ENCODE measurements around the gene GRIFIN.

Gene GRIFIN

DNA sequence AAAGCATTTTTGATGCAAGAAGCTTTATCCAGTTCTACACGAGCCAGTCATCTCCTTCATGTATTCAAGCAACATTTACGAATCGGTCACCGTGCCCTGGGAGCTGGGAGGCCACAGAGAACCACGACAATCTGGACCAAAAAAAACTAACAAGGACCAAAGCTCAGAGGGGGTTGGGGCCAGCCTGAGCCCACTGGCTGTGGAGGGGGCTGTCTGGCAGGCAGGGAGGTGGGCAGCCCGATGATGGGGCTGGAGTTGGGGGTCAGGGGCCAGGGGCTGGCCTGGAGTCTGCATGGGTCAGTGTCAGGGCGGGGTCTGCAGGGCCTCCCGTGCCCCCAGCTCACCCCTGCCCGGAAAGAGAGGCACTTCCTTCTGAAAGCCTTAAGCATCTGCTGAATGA, 12.5 kb upstream of the GRIFIN start:
- Histone ChIP-seq H3K4me1 (ENCODE audit: low read depth, poor library complexity, severe bottlenecking) (no peaks in the 10 kb centered on the region), H3K27me3 (ENCODE audit: insufficient read depth, low read depth) (peaks cover 48% of the 10 kb centered on the region), H4K20me1 (ENCODE audit: insufficient read depth) (no peaks in the 10 kb centered on the region), H3K4me3 (IDR thresholded peaks at IDR 0.05; ENCODE audit: insufficient read depth, low read depth, low read length) (no peak overlapping the region), H3K36me3 (ENCODE audit: insufficient read depth) (no peaks in the 10 kb centered on the region), H3K27ac (no peak overlapping the region), H3K9ac (no peak overlapping the region), H3K4me2 (no peak overlapping the region), H2AFZ (ENCODE audit: low read depth) (no peak overlapping the region), H3K79me2 (ENCODE audit: insufficient read depth, low read depth) (no peaks in the 10 kb centered on the region)
- TF ChIP-seq, protein P1, sequence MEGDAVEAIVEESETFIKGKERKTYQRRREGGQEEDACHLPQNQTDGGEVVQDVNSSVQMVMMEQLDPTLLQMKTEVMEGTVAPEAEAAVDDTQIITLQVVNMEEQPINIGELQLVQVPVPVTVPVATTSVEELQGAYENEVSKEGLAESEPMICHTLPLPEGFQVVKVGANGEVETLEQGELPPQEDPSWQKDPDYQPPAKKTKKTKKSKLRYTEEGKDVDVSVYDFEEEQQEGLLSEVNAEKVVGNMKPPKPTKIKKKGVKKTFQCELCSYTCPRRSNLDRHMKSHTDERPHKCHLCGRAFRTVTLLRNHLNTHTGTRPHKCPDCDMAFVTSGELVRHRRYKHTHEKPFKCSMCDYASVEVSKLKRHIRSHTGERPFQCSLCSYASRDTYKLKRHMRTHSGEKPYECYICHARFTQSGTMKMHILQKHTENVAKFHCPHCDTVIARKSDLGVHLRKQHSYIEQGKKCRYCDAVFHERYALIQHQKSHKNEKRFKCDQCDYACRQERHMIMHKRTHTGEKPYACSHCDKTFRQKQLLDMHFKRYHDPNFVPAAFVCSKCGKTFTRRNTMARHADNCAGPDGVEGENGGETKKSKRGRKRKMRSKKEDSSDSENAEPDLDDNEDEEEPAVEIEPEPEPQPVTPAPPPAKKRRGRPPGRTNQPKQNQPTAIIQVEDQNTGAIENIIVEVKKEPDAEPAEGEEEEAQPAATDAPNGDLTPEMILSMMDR (conservative IDR thresholded peaks at IDR 0.05; ENCODE audit: low read depth, low read length), result no peak

- TF ChIP-seq, protein P1 (conservative IDR thresholded peaks at IDR 0.05; ENCODE audit: low read depth, low read length), result no peak
- Histone ChIP-seq H3K27me3 (ENCODE audit: insufficient read depth, low read depth) (peaks cover 45% of the 10 kb centered on the region), H3K79me2 (ENCODE audit: insufficient read depth, low read depth) (no peaks in the 10 kb centered on the region), H2AFZ (ENCODE audit: low read depth) (no peak overlapping the region), H3K4me1 (ENCODE audit: low read depth, poor library complexity, severe bottlenecking) (no peaks in the 10 kb centered on the region), H3K36me3 (ENCODE audit: insufficient read depth) (no peaks in the 10 kb centered on the region), H3K9ac (no peak overlapping the region), H3K4me2 (no peak overlapping the region), H4K20me1 (ENCODE audit: insufficient read depth) (no peaks in the 10 kb centered on the region), H3K4me3 (IDR thresholded peaks at IDR 0.05; ENCODE audit: insufficient read depth, low read depth, low read length) (no peak overlapping the region), H3K27ac (no peak overlapping the region)
These were observed 12.1 kb upstream of the GRIFIN start for GRCh38 chr7:2488272-2488645.

DNA sequence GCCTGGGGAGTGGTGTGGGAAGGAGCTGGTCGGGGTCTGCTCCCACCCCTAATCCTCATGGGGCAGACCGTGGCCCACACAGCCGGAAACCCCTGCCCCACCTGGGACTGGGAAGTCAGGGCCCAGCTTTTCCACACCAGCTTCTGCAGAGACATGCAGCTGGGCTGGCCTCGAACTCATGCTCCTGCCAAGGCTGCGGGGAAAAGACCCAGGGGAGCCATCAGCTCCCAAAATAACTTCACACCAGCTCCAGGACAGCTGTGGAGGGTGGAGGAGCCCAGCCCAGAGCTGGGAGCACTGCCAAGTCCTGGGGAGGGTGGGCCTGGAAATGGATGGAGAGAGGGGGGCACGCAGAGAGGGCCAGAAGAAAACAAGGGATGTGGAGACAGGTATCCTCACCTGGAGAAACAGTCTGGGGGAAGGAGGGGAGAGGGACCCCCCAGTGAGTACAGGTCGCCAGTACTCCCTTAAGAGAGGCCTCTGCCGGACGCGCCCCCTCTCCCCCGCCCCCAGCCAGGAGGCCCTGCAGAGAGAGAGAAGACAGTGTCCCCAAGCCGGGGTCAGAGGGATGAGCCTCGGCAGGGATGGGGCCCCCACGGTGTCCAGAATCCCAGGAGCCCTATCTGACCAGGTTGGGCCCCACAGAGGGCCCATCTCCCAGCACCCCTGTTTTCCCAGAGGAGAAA, 11.5 kb upstream of the GRIFIN start:
- H3K27me3 ChIP-seq (ENCODE audit: insufficient read depth, low read depth), result peaks cover 42% of the 10 kb centered on the region
- H2AFZ ChIP-seq (ENCODE audit: low read depth), result no peak overlapping the region
- H3K9ac ChIP-seq, result no peak overlapping the region
- TF ChIP-seq, protein P1 (conservative IDR thresholded peaks at IDR 0.05; ENCODE audit: low read depth, low read length), result no peak
- H3K27ac ChIP-seq, result no peak overlapping the region
- no peaks in the 10 kb centered on the region for H4K20me1 ChIP-seq (ENCODE audit: insufficient read depth)
- no peak overlapping the region for H3K4me2 ChIP-seq
- no peaks in the 10 kb centered on the region for H3K4me1 ChIP-seq (ENCODE audit: low read depth, poor library complexity, severe bottlenecking)
- H3K79me2 ChIP-seq (ENCODE audit: insufficient read depth, low read depth), result no peaks in the 10 kb centered on the region
- no peaks in the 10 kb centered on the region for H3K36me3 ChIP-seq (ENCODE audit: insufficient read depth)
- H3K4me3 ChIP-seq (IDR thresholded peaks at IDR 0.05; ENCODE audit: insufficient read depth, low read depth, low read length), result no peak overlapping the region

DNA sequence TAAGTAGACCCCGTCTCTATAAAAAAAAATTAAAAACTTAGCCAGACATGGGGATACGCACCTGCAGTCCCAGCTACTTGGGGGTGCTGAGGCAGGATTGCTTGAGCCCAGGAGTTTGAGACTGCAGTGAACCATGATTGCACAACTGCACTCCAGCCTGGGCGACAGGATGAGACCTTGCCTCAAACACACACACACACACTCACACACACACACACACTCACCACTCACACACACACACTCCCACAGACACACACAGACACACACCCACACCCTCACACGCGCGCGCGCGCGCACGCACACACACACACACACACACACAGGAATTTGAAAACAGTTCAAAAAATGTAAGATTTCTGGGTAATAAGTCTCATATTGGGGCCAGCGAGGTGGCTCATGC, 8.7 kb upstream of the GRIFIN start:
- H3K27ac ChIP-seq, result no peak overlapping the region
- H3K4me3 ChIP-seq (IDR thresholded peaks at IDR 0.05; ENCODE audit: insufficient read depth, low read depth, low read length), result no peak overlapping the region
- no peaks in the 10 kb centered on the region for H3K36me3 ChIP-seq (ENCODE audit: insufficient read depth)
- no peak overlapping the region for H3K9ac ChIP-seq
- no peaks in the 10 kb centered on the region for H3K79me2 ChIP-seq (ENCODE audit: insufficient read depth, low read depth)
- no peaks in the 10 kb centered on the region for H4K20me1 ChIP-seq (ENCODE audit: insufficient read depth)
- no peaks in the 10 kb centered on the region for H3K4me1 ChIP-seq (ENCODE audit: low read depth, poor library complexity, severe bottlenecking)
- TF ChIP-seq, protein P1 (conservative IDR thresholded peaks at IDR 0.05; ENCODE audit: low read depth, low read length), result no peak
- peaks cover 40% of the 10 kb centered on the region for H3K27me3 ChIP-seq (ENCODE audit: insufficient read depth, low read depth)
- no peak overlapping the region for H3K4me2 ChIP-seq
- no peak overlapping the region for H2AFZ ChIP-seq (ENCODE audit: low read depth)
